ENCODE data around the gene USP34.
A peak's percentile ranks its signal among the peaks of the same experiment; 100 is the strongest.
"Not testable (repeated sequence)": the region's sequence is repeated elsewhere in the genome, so short reads cannot be mapped to it uniquely, and the experiment has no call there.

The USP34 gene

DNA sequence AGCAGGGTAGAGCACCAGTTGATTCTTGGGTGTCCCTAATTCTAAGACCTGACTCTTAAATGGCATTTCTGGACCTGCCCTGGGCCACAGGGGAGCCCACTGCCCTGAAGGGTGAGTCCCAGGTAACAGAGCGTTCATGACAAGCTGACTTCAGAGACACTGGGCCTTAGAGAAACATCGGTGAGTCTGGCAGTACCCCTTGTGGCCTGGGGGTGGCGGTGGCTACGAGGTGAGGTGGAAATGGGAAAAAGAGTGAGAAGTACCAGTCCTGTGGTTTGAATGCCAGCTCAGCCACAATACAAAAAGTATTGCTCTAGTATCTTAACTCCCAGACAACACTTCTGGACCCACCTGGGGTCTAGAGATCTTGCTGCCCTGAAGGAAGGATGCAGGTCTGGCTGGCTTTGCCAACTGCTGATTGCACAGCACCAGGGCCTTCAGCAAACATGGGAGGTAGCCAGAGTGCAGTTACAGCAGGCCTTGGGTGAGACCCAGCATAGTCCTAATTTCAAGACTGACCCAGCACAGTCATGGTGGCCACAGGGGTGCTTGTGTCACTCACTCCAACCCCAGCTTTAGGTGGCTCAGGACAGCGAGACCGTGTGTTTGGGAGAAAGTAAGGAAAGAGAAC is 44.5 kb downstream of the USP34 start:
- peak; percentile 27 for DNase-seq (ENCODE audit: low spot score)

DNA sequence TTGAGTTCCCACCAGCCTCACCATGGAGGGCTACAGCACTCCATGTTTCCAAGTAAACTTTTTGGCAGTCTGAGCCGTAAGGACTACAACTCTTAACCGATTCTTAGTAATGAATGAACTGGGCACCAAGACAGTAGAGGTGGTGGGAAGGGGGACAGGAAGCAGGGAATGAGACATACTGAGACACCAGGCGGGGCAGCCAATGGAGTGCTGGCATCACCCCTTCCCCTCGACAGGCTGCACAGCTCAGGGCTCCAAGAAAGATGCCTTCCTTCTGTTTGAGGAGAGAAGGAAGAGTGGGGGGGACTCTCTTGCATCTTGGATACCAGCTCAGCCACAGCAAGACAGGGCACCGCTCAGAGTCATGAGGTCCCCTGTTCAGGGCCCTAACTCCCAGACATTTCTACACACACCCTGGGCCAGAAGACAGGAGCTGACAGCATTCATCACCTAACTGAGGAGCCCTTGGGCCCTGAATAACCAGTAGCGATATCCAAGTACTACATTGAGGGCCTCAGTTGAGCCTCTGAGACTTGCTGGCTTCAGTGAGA is 45.2 kb downstream of the USP34 start:
- no peak for DNase-seq (ENCODE audit: low spot score)

DNA sequence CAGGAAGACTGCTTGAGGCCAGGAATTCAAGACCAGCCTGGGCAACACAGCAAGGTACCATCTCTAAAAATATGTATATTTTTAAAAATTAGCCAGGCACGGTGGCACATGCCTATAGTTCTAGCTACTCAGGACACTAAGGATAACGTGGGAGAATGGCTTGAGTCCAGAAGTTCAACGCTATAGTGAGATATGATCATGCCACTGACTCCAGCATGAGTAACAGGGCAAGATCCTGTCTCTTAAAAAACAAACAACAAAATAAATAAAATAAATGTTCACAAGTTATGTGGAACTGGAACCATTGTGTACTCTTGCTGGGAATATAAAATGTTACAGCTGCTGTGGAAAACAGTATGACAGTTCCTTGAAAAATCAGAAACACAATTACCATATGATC is 47.2 kb downstream of the USP34 start:
- no peak for DNase-seq (ENCODE audit: low spot score)

DNA sequence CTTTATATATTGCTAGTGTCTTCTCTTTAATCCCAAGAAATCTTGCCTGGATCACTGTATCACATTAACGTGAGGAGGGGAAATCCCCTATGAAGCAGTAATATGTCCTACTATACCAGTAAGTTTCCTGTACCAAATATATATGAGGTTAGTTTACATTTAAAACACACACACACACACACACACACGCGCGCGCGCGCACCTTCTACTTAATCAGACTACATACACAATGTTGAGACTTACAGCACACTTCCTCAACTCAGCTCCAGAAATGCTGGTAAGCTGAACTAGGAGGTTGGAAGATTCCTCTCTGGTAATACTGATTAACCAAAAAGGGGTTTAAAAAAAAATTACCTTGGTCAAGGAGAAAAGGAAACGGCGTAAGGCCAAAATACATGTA is 49.3 kb downstream of the USP34 start:
- DNase-seq (ENCODE audit: low spot score): no peak

DNA sequence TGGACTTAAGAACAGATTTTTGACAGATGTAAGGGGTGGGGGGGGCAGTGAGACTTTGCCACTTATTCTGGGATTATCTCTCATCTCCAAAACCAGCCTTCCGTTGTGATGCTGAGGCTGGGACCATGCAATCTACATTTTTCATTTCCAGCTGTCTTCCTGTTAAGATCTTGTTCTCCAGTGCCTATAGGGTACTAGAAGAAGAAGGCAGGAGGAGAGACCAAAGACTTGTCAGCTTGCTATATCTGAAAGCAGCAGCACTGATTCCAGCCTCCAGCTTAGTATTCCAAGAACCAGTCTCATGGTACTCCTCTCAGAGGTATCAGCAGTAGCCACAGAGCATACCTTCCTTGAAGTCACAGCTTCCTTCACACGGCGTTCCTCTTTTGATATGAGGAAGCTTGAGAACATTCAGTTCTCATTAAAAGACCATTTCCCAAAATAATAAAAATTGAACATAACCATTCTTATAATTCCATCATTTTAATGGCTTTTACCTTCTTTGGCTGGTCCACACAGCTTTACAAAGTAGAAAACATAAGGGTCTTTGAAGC is 49.8 kb downstream of the USP34 start:
- DNase-seq (ENCODE audit: low spot score): no peak

DNA sequence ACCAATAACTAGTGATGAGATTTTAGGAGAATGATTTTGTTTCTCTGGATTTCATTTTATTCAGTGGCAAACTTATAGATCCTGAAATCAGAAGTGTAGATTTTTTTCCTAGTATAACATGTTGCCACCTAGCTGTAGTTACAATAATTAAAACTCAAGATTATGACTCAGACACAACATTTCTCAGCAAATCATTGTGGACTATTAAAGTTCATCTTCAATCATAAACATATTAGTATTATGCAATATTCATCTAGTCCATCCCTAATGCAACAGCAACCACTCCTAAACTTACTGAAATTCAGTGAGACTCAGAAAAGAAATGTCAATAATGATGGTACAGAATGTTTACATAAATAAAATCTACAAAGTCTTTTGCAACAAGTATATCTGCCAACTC is 51.3 kb downstream of the USP34 start:
- DNase-seq (ENCODE audit: low spot score): no peak

DNA sequence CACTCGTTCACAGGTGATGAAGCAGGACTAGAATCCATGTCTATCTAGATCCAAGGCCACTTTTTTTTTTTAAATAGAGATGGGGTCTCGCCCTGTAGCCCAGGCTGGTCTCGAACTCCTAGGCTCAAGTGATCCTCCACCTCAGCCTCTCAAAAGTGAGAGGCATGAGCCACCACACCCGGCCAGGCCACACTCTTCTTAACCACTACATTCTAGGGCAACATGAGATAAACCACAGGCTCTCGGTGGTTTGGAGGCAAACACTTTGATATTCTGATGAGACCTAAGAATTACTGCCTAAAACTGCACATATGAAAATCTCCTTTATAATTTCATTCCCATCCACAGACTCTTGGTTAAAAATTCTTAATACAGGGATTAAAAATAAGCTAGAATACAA is 51.8 kb downstream of the USP34 start:
- DNase-seq (ENCODE audit: low spot score): no peak

DNA sequence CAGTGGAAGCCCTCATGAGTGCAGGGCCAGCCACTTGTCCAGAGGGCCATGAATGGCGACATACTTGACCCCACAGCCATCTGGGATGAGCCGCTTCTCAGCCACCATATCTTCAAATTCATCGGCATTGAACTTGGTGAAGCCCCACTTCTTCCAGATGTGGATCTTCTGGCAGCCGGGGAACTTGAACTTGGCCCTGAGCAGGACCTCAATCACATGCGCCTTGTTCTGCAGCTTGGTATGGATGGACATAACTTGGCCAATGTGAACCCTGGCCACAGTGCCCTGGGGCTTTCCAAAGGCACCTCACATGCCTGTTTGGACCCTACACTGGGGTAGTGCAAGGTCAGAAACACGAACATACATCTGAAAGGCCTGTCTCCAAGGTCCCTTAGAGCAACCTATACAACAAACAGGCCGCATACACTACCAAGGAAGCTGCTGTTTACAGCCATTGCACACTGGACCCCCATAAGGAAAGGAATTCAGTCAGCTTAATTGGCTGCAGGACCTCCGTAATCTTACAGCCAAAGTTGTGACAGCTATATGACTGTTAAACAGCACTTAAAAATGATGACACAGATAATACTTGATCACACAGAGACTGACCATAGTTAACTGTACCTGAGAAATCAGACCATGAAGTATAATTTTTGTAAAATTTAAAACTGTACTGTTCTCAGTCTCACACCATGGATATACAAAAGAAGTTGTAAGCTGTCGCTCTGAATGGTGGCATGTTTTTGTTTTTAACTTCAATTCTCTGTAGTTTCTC is 53.8 kb downstream of the USP34 start:
- DNase-seq (ENCODE audit: low spot score): no peak

DNA sequence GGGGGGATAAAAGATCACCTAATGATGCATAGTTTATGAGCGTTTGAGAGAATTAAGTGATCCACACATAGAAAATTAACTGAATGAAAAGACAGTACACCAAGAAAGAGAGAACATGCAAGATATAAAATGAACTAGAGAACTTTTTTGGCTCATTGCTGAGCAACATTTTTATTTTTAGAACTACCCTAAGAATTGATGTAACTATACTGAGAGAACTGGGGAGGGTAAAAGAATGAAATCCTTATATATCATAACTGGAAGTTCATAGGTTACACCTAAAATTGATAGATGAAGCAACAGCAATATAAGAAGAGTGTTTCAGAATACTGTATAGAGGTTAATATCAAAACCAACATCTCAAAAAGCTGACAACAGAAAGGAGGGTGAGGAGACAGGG is 55.6 kb downstream of the USP34 start:
- DNase-seq (ENCODE audit: low spot score): no peak

DNA sequence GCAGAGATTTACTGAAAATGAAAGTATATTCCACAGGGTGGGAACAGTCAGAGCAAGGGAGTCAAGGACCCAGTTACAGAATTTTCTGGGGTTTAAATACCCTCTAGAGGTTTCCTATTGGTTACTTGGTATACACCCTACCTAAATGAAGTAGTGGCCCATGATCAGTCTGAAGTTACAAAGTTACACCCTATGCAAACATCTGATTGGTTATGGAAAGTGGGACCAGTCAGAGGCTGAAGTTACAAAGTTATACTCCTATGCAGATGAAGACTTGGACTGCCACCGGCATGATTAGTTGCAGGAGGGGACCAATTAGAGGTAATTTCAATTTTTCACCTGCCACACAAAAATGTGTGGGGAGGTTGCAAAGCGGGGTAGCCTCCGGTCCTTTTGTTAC is 56.2 kb downstream of the USP34 start:
- no peak for DNase-seq (ENCODE audit: low spot score)

DNA sequence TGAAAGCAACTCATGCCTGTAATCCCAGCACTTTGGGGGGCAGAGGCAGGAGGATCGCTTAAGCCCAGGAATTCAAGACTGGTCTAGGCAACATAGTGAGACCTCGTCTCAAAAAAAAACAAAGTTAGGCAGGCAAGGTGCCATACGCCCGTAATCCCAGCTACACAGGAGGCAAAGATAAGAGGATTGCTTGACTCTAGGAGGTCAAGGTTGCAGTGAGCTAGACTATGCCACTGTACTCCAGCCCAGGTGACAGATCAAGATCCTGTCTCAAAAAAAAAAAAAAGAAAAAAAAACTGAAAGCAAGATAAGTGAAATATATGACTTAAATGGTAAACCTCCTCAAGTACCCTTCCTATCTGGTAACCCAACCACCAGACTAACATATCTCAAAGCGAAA is 59.8 kb downstream of the USP34 start:
- DNase-seq (ENCODE audit: low spot score): no peak

DNA sequence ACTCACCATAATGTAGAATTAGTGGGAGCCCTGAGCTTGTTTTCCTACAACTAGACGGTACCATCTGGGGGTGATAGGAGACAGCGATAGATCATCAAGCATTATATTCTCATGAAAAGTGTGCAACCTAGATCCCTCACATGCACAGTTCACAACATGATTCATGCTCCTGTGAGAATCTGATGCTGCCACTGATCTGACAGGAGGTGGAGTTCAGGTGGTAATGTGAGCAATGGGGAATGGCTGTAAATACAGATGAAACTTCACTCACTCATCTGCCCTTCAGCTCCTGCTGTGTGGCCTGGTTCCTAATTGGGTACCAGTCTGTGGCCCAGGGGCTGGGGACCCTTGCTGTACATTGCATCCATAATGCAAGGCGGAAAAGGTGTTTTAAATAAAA is 60.7 kb downstream of the USP34 start:
- DNase-seq (ENCODE audit: low spot score): no peak

DNA sequence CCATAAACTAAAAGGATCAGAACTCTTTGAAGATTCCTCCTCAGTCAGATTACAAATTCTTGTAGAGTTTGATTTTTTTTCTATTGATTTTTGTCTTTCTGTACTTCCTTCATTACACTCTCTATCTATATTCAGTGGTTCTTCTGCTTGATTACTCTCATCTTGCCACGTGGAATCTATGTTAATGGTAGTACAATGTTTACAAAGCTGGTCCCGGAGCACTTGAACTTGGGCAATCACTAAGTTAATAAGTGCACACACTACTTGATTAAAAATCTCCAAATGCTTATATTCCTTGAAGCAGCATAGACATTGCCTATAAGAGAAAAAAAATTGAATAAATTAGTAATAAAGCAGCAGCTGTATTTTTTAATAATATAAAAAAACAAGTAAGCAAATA is 65.1 kb downstream of the USP34 start:
- DNase-seq (ENCODE audit: low spot score): no peak

DNA sequence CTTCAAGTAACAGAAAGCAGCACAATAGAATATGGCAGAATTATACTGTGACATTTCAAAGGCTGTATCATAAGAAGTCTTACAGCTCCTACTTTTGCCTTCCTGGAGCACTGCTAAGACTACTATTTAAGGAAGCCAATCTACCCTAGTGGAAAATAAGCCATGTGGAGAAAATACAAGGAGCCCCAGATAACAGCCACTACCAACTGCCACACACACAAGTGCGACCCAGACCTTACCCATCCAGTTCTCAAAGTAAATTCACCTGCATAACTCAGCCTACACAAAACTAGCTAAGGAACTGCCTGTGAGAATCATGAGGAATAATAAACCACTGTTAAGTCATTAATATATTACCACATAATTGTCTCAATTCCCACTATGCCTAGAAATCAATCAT is 66.4 kb downstream of the USP34 start:
- DNase-seq (ENCODE audit: low spot score): no peak

DNA sequence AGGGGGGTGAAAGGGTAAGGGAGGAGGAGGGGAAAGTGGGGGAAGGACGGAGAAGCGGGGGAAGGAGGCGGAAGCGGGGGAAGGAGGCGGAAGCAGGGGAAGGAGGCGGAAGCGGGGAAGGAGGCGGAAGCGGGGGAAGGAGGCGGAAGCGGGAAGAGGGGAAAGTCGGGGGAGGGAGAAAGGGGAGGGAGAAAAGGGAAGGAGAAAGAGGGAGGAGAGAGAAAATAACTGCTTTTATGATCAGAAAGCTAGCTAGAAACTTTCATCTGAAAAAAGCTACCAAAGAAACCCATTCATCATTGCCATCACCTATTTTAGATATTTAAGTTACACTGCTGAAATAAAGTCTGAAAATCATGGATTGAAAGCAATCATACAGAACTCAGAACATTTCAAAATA is 72.5 kb downstream of the USP34 start:
- no peak for DNase-seq (ENCODE audit: low spot score)

DNA sequence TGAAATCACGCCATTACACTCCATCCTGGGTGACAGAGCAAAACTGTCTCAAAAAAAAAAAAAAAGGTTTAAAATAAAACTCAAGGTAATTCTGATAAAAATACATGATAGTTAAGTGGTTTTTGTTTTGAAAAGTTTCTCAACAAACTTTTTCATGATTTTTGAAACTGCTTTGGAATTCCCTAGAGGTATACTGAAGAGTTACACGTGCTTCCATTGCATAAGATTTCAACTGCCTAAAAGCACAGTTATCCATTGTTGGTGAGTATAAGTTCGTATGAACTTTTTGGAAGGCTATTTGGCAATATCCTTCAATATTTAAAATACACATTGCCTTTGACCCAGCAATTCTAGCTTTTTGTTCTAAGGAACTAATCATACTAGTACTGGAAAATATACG is 74.9 kb downstream of the USP34 start:
- no peak for DNase-seq (ENCODE audit: low spot score)

DNA sequence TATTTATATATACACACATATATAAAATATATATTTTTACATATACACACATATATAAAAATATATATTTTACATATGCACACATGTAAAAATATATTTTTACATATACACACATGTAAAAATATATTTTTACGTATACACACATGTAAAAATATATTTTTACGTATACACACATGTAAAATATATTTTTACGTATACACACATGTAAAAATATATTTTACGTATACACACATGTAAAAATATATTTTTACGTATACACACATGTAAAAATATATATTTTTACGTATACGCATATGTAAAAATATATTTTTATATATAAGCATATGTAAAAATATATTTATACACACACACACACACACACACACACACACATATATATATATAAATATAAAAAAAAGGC is 83.3 kb downstream of the USP34 start:
- not testable (repeated sequence) for DNase-seq (ENCODE audit: low spot score)

DNA sequence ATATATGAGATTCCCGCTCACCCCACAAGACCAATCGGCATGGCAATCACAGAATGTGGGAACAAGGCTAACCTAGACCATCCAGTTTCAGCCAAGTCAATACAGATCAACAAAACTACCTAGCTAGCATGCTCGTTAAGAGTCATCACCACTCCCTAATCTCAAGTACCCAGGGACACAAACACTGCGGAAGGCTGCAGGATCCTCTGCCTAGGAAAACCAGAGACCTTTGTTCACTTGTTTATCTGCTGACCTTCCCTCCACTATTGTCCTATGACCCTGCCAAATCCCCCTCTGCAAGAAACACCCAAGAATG is 90.0 kb downstream of the USP34 start:
- DNase-seq (ENCODE audit: low spot score): not testable (repeated sequence)

DNA sequence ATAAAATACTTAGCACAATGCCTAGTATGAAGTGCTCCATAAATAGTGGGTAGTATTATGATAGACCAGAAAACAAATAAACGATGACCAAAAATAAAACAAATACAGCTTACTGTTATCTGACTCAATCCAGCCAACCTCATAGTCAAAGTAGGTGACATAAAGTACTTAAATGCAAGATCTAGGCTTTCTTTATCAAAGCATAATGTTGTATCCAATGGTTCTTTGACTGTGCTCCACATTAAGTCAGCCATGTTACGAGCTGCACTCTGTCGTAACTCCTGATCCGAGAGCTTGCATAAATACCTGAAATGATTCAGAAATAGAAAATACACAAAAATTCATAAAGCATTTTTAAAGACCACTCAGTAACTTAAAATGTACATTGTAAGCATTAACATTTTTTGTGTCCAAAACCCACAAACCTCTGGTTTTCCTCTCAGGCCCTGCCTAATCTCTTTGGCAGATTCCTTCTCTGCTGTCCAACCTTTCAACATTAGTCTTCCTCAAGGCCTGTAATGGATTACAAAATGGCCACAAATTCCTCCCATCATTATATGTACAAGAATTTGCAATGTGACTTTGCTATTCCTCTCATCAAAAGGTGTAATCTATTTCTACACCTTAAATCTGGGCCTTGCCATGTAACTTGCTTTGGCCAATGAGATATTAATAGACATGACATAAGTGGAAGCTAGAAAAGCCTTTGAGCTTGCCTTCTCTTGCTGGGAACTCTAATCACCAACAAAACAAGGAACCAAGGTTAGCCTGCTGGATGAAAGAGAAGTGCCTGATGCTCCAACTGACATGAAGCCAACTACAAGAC is 90.6 kb downstream of the USP34 start:
- no peak for DNase-seq (ENCODE audit: low spot score)

DNA sequence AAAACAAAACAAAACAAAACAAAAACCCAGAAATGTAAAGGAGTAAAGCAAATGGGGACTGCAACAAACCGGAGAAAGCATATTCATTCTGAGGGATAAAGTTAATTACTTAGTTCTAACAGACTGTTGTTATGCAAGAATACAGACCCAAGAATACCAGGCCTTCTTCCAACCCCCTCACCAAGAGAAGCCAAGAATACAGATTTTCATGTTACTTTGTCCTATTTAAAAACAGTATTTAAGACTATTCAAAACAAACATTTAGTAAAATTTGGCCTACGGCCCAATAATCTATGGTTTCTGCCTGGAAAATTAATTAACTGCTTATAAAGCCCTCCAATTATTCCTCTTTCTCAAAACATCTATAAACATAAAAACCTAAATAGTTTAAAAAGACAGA is 91.4 kb downstream of the USP34 start:
- no peak for DNase-seq (ENCODE audit: low spot score)

DNA sequence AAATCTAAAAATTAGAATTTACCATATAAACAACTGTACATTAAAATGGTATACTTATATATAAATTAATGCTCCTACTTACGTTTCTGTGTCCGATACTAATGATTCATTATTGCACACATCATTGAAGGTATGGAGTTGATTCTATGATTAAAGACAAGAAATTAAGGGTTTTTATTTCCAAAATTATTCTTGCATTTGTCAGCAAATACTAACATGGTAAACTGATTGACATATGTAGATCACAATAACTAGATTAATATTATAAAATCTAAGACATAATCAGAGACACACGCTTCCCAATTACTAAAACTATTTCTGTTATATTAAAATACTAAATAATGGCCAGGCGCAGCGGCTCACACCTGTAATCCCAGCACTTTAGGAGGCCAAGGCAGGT is 92.6 kb downstream of the USP34 start:
- no peak for DNase-seq (ENCODE audit: low spot score)

DNA sequence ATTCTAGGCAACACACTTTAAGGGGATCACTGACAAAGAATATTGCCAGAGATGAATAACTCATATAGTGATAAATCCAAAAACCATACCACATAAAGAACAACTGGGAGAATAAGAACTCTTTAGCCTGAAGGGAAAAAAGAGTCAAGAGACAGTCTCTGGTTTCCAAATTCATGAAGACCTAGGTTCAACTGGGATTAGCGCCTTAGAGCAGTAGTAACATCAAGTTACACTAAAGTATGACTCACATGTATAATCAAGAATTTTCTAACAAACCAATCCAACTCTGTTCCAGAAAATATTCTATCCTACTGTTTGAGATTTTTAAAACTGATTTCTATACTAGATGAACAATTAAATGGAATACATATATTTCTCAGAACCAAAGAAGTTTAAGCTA is 93.8 kb downstream of the USP34 start:
- no peak for DNase-seq (ENCODE audit: low spot score)

DNA sequence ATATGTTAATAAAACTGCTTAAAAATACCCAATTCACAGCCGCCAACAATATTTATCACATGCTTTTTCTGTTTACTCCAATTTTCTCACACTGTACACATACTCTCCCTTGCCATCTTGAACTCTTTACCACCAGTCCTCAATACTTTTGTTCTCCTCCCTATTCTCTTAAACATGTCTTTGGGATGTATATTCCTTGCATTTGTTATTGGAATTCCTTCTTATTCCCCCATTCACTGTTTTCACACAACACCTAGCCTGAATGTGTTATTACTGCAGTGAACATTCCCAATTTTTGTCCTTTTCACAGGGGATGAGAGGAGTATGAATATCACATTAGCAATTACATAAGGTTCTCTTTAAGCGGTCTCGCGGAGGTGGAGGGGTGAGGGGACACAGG is 94.7 kb downstream of the USP34 start:
- no peak for DNase-seq (ENCODE audit: low spot score)

Measured in AG20443 (cell line).